Inflammatory macrophage (primary cell): Measurements from ENCODE around the gene MRPL4.
A peak's percentile ranks its signal among the peaks of the same experiment; 100 is the strongest.

ENCODE experiments used
- DNase-seq, 2 donors: peaks; one replicate each; pipeline ENCODE4 v3.0.0-alpha.2; 2020 to 2022
- total RNA-seq, 18 experiments: gene quantifications; one replicate each; lab custom pipeline; 2026; ENCODE audit warnings: mixed read lengths in 6 of 18, inconsistent platforms in 2 of 18; lab: John Stamatoyannopoulos, UW

MRPL4 gene
- total RNA-seq = 9.9 to 48.0 (median 29.7) reads per million in 18 experiments

GRCh38 chr19:10251792-10252694, at the start of gene MRPL4:
TSS of gene MRPL4 (plus strand) at chr19:10252214. CDS start at chr19:10252254, 40 bp downstream.
- peak; percentile 99 for DNase-seq

- DNase-seq = no peak
Measured at GRCh38 chr19:10203686-10204085, 48.3 kb upstream of the MRPL4 start.

GRCh38 chr19:10205636-10206035, 46.4 kb upstream of the MRPL4 start:
- DNase-seq = no peak

- DNase-seq = peak; percentile 19 to 77
Measured at GRCh38 chr19:10206226-10206885, 45.7 kb upstream of the MRPL4 start.

GRCh38 chr19:10207026-10207425, 45.0 kb upstream of the MRPL4 start:
- no peak for DNase-seq

- peak; percentile 93 to 95 for DNase-seq
Measured at GRCh38 chr19:10209315-10209714, 42.7 kb upstream of the MRPL4 start.

GRCh38 chr19:10211061-10211460, 41.0 kb upstream of the MRPL4 start:
- DNase-seq = peak; percentile 88 to 92

GRCh38 chr19:10211691-10212090, 40.3 kb upstream of the MRPL4 start:
- no peak for DNase-seq

- no peak for DNase-seq
Measured at GRCh38 chr19:10214784-10215183, 37.2 kb upstream of the MRPL4 start.

- DNase-seq = no peak
Measured at GRCh38 chr19:10217085-10217484, 34.9 kb upstream of the MRPL4 start.

GRCh38 chr19:10219678-10220077, 32.3 kb upstream of the MRPL4 start:
- DNase-seq = peak; percentile 47 to 54

GRCh38 chr19:10220695-10221094, 31.3 kb upstream of the MRPL4 start:
- DNase-seq = no peak

GRCh38 chr19:10222201-10222890, 29.7 kb upstream of the MRPL4 start:
- peak; percentile 69 to 81 for DNase-seq

GRCh38 chr19:10223488-10224213, 28.4 kb upstream of the MRPL4 start:
- no peak for DNase-seq

- no peak for DNase-seq
Measured at GRCh38 chr19:10224337-10224736, 27.7 kb upstream of the MRPL4 start.

GRCh38 chr19:10226021-10226375, 26.0 kb upstream of the MRPL4 start:
- DNase-seq = no peak

GRCh38 chr19:10226376-10227025, 25.5 kb upstream of the MRPL4 start:
- DNase-seq = no peak

GRCh38 chr19:10227026-10227971, 24.7 kb upstream of the MRPL4 start:
- no peak for DNase-seq

- peak; percentile 56 to 57 for DNase-seq
Measured at GRCh38 chr19:10228393-10228792, 23.6 kb upstream of the MRPL4 start.

- peak; percentile 24 to 48 for DNase-seq
Measured at GRCh38 chr19:10228920-10229319, 23.1 kb upstream of the MRPL4 start.
